ENCODE results near the gene RGPD5. TPM values are rescaled to one million over a fixed set of nuclear protein-coding genes. Genes with fewer than 3 reads are reported as not detected.
"Not testable (repeated sequence)": the region's sequence is repeated elsewhere in the genome, so short reads cannot be mapped to it uniquely, and the experiment has no call there.

Gene RGPD5
- total RNA-seq, 2 donors from 2014 or later: 20.5 to 59.3 TPM

GRCh38 chr2:109792659-109793058 lies 1.4 kb upstream of the RGPD5 start:
- H3K4me3 Mint-ChIP-seq; H3K36me3 Mint-ChIP-seq; H3K27me3 Mint-ChIP-seq; H3K4me1 Mint-ChIP-seq (ENCODE audit: low read depth in 2 of 2); H3K27ac Mint-ChIP-seq; ATAC-seq; DNase-seq (ENCODE audit: low spot score); H3K9me3 Mint-ChIP-seq: not testable (repeated sequence)

DNA sequence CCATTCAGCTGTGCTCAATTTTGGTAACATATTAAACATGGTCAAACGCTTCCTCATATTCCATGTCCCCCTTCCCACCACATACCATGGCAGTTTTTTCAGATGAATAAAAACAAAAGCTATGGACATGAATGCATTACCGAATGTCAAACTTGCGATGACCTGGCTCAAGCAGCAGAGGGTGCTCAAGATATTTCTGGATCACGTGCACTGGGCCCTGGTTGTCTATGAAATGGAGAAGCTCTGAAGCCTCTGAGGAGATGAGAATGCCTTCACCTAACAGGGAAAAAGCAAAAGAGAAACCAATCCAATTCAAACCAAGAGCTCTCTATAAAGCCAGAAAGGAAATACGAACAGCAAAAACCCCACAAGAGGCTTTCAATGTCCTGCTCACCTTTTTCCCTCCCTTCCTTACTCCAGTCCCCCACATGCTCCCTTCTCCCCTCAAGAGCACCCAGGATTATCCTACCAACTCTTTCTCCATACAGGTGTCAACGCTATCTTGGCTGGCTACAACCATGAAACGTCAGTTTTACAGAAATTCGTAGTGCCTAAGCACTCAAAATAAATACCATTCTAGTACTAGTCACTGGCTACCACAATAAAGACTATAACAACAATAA lies 77.1 kb downstream of the RGPD5 start:
- H3K27ac Mint-ChIP-seq; H3K36me3 Mint-ChIP-seq; H3K9me3 Mint-ChIP-seq; H3K27me3 Mint-ChIP-seq; DNase-seq (ENCODE audit: low spot score); H3K4me3 Mint-ChIP-seq; H3K4me1 Mint-ChIP-seq (ENCODE audit: low read depth in 2 of 2): not testable (repeated sequence)
- peak; percentile 56 to 59 for ATAC-seq

GRCh38 chr2:109876625-109877024 lies 82.5 kb downstream of the RGPD5 start:
- H3K4me3 Mint-ChIP-seq; DNase-seq (ENCODE audit: low spot score); H3K36me3 Mint-ChIP-seq; H3K4me1 Mint-ChIP-seq (ENCODE audit: low read depth in 2 of 2); ATAC-seq; H3K27me3 Mint-ChIP-seq; H3K9me3 Mint-ChIP-seq; H3K27ac Mint-ChIP-seq: not testable (repeated sequence)

DNA sequence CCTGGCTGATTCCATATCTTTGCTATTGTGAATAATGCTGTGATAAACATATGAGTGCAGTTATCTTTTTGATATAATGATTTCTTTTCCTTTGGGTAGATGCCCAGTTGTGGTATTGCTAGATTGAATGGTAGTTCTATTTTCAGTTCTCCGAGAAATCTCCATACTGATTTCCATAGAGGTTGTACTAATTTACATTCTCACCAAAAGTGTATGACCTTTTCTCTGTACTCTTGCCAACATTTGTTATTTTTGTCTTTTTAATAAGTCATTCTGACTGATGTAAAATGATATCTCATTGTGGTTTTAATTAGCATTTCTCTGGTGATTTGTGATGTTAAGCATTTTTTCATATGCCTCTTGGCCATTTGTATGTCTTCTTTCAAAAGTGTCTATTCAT lies 88.0 kb downstream of the RGPD5 start:
- H3K27ac Mint-ChIP-seq; DNase-seq (ENCODE audit: low spot score); H3K4me3 Mint-ChIP-seq; H3K4me1 Mint-ChIP-seq (ENCODE audit: low read depth in 2 of 2); ATAC-seq; H3K9me3 Mint-ChIP-seq; H3K36me3 Mint-ChIP-seq; H3K27me3 Mint-ChIP-seq: not testable (repeated sequence)

DNA sequence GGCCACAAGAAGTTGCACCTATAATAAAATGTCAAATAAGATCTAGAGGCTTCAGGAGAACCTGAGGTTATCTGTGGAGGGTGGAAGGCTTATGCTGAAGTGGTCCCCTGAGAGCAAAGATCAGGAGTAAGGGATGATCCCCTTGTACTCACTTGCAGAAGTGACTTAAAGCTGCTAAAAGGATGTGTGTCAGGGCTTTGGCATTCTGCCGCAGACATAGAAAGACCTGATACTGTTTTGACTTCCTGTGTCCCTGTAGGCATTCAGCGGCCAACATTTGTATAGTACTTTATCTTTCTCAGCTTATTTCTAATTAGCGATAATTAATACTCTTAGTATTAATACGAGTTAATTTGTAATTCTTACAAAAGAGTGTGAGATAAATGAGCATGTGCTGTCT lies 94.3 kb downstream of the RGPD5 start:
- not testable (repeated sequence) for H3K4me3 Mint-ChIP-seq; H3K9me3 Mint-ChIP-seq; DNase-seq (ENCODE audit: low spot score); ATAC-seq; H3K27me3 Mint-ChIP-seq; H3K36me3 Mint-ChIP-seq; H3K4me1 Mint-ChIP-seq (ENCODE audit: low read depth in 2 of 2); H3K27ac Mint-ChIP-seq

GRCh38 chr2:109889909-109890308 lies 95.8 kb downstream of the RGPD5 start:
- not testable (repeated sequence) for H3K4me3 Mint-ChIP-seq; H3K27me3 Mint-ChIP-seq; H3K9me3 Mint-ChIP-seq; DNase-seq (ENCODE audit: low spot score); H3K36me3 Mint-ChIP-seq; H3K27ac Mint-ChIP-seq; ATAC-seq; H3K4me1 Mint-ChIP-seq (ENCODE audit: low read depth in 2 of 2)

DNA sequence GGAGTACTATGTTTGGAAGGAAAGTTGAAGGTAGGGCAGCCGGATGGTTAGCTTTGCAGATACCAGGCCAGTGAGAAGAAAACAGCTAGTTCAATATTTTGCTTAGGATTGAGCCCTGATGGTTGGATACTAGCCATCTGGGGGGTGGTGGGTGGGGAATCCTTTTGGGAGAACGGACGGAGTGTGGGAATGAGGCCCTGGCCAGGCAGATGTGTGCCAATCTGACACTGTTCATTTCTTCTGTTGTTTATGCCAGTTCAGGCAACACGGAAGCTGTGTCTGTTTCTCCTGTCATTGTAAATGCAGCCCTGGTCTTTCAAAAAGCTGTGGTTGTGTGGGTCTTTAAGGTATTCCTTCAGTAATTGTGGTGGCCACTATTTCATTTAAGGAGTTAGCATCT lies 96.9 kb downstream of the RGPD5 start:
- not testable (repeated sequence) for ATAC-seq; H3K9me3 Mint-ChIP-seq; H3K4me3 Mint-ChIP-seq; H3K27me3 Mint-ChIP-seq; H3K4me1 Mint-ChIP-seq (ENCODE audit: low read depth in 2 of 2); DNase-seq (ENCODE audit: low spot score); H3K36me3 Mint-ChIP-seq; H3K27ac Mint-ChIP-seq

- H3K36me3 Mint-ChIP-seq; H3K9me3 Mint-ChIP-seq; DNase-seq (ENCODE audit: low spot score); H3K4me1 Mint-ChIP-seq (ENCODE audit: low read depth in 2 of 2); H3K27me3 Mint-ChIP-seq; H3K27ac Mint-ChIP-seq; ATAC-seq; H3K4me3 Mint-ChIP-seq: not testable (repeated sequence)
Measured at GRCh38 chr2:109893736-109894135, 99.6 kb downstream of the RGPD5 start.

- not testable (repeated sequence) for DNase-seq (ENCODE audit: low spot score); H3K9me3 Mint-ChIP-seq; H3K27me3 Mint-ChIP-seq; H3K27ac Mint-ChIP-seq; H3K36me3 Mint-ChIP-seq; H3K4me3 Mint-ChIP-seq; H3K4me1 Mint-ChIP-seq (ENCODE audit: low read depth in 2 of 2); ATAC-seq
Measured at GRCh38 chr2:109894141-109894540, 100.0 kb downstream of the RGPD5 start.

DNA sequence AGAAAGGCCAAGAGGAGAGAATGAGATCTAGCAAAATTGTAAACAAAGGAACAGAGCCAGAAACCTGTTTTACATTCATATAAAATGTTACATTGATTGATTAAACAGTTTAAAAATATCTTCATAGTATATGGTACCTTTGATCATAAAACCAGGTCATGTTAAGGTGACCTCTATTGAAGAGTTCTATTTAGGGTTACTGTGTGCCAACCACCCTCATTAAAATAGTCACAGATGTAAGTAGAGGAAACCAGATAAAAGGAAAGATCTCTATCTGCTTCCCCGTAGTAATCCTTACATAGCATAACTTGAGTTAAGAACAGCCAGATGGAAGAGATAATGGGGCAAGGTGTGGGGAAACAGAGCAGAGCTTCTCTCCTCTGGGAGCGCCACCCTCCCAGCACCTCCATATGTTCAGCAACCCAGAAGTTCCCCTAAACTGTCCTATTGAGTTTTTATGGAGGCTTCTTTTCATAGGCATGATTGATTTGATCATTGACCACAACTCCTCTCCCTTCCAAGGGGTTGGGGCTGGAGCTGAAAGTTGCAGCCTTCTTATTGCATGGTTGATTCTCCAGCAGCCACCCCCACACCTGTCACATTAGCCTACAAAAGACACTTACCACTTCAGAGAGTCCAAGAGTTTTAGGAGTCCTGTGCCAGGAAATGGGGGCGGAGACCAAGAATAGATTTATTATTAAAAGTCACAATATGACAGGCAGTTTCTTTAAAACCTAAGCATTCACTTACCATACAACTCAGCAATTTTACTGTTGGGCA lies 101.2 kb downstream of the RGPD5 start:
- not testable (repeated sequence) for H3K27me3 Mint-ChIP-seq; H3K4me1 Mint-ChIP-seq (ENCODE audit: low read depth in 2 of 2); H3K9me3 Mint-ChIP-seq; H3K36me3 Mint-ChIP-seq; DNase-seq (ENCODE audit: low spot score); ATAC-seq; H3K4me3 Mint-ChIP-seq; H3K27ac Mint-ChIP-seq

DNA sequence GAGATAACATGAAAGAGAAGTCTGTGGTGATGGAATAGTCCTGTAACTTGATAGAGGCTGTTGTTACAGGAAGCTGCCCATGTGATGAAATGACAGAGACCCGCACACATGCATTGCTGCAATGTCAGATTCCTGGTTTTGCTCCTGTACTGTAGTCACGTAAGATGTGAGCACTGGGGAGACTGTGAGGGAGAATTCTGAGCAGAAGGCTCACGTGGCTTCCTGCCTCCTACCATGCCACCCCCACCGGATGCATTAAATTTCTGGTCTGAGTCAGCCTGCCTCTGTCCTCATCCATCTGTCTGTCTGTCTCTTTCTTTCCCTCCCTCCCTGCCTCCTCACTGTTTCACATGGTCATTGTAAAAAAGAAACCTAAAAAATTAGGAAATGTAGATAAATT lies 102.1 kb downstream of the RGPD5 start:
- H3K27me3 Mint-ChIP-seq; H3K36me3 Mint-ChIP-seq; DNase-seq (ENCODE audit: low spot score); H3K4me3 Mint-ChIP-seq; H3K27ac Mint-ChIP-seq; H3K4me1 Mint-ChIP-seq (ENCODE audit: low read depth in 2 of 2); H3K9me3 Mint-ChIP-seq: not testable (repeated sequence)
- ATAC-seq: peak; percentile 99

- DNase-seq (ENCODE audit: low spot score); H3K27ac Mint-ChIP-seq; H3K4me1 Mint-ChIP-seq (ENCODE audit: low read depth in 2 of 2); H3K36me3 Mint-ChIP-seq; H3K9me3 Mint-ChIP-seq; H3K4me3 Mint-ChIP-seq; H3K27me3 Mint-ChIP-seq; ATAC-seq: not testable (repeated sequence)
Measured at GRCh38 chr2:109897769-109898461, 103.8 kb downstream of the RGPD5 start.

DNA sequence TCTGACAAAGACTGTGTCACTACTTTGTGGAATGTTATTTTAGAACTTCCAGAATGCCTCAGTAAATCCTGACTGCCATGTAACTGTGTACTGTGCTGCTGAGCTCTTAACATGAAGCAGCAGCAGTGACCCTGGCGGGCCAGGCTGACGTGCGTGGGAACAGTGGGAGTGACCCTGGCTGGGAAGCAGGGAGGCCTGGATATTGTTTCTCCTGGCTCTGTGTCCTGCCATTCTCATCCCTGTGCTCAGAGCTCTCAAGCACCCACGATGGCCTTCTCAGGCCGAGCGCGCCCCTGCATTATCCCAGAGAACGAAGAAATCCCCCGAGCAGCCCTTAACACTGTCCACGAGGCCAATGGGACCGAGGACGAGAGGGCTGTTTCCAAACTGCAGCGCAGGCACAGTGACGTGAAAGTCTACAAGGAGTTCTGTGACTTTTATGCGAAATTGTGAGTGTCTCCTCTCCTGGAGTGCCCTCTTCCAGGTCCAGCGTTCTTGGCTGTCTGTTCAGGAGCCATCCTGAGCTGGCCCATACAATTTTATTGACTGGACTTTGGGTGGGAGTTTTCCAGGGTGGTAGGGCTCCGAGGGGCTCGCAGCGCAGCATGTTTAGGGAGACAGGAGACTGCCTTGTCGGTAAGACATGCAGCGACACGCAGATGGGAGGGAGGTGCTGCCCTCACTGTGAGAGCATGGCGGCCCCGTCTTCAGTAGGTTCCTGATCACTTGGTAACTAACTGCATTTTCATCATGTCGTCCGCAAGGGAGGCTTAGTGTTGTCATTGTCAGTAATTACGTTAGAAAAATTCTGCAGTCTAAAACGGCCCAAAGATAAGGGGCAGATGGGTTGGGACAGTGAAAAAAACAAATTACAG lies 104.6 kb downstream of the RGPD5 start, which contains the start of gene LIMS3:
LIMS3 (plus strand) TSS at position 227 of the 875 bp plus-strand sequence; CDS start at position 268, 41 bp downstream.
- not testable (repeated sequence) for H3K4me1 Mint-ChIP-seq (ENCODE audit: low read depth in 2 of 2); H3K27ac Mint-ChIP-seq; ATAC-seq; H3K4me3 Mint-ChIP-seq; H3K36me3 Mint-ChIP-seq; DNase-seq (ENCODE audit: low spot score); H3K9me3 Mint-ChIP-seq; H3K27me3 Mint-ChIP-seq
